HEK293 (cell line): ENCODE measurements around the gene SLC16A4.

Experiments
- GLIS2 ChIP-seq: fragments of 450-650 bp; formaldehyde crosslinking; IDR thresholded peaks from 2 replicates; pipeline ENCODE4 v1.5.1; 2016; ENCODE audit warnings: missing biosample characterization, missing genetic modification characterization
- OVOL3 ChIP-seq: fragments of 450-650 bp; formaldehyde crosslinking; IDR thresholded peaks from 2 replicates; pipeline ENCODE4 v1.5.1; 2016; ENCODE audit warnings: missing biosample characterization, missing genetic modification characterization
- SP7 ChIP-seq: fragments of 450-650 bp; formaldehyde crosslinking; IDR thresholded peaks from 2 replicates; pipeline ENCODE4 v1.5.1; 2016; ENCODE audit warnings: missing biosample characterization, missing genetic modification characterization
- YY1 ChIP-seq: fragments of 450-650 bp; formaldehyde crosslinking; IDR thresholded peaks from 2 replicates; pipeline ENCODE4 v1.5.1; 2018; ENCODE audit warnings: missing biosample characterization, missing genetic modification characterization
- ZBTB7A ChIP-seq: fragments of 450-650 bp; formaldehyde crosslinking; IDR thresholded peaks from 2 replicates; pipeline ENCODE4 v1.5.1; 2016; ENCODE audit warnings: low read depth, missing biosample characterization, missing genetic modification characterization
- ZNF114 ChIP-seq: fragments of 450-650 bp; formaldehyde crosslinking; IDR thresholded peaks from 2 replicates; pipeline ENCODE4 v1.5.0; 2017; ENCODE audit warnings: missing biosample characterization, missing genetic modification characterization
- ZNF121 ChIP-seq: fragments of 450-650 bp; formaldehyde crosslinking; IDR thresholded peaks from 2 replicates; pipeline ENCODE4 v1.5.1; 2016; ENCODE audit warnings: missing biosample characterization, missing genetic modification characterization
- ZNF19 ChIP-seq: fragments of 450-650 bp; formaldehyde crosslinking; IDR thresholded peaks from 2 replicates; pipeline ENCODE4; 2016; ENCODE audit warnings: missing biosample characterization, missing genetic modification characterization, low read depth
- ZNF354C ChIP-seq: fragments of 450-650 bp; formaldehyde crosslinking; IDR thresholded peaks from 2 replicates; pipeline ENCODE4 v1.5.1; 2016; ENCODE audit warnings: missing biosample characterization, missing genetic modification characterization, low read depth, borderline replicate concordance
- ZNF426 ChIP-seq: fragments of 450-650 bp; formaldehyde crosslinking; IDR thresholded peaks from 2 replicates; pipeline ENCODE4 v1.5.1; 2017; ENCODE audit warnings: missing biosample characterization, missing genetic modification characterization, mild to moderate bottlenecking, inconsistent platforms, moderate library complexity
- ZNF501 ChIP-seq: fragments of 450-650 bp; formaldehyde crosslinking; IDR thresholded peaks from 2 replicates; pipeline ENCODE4 v1.5.1; 2016; ENCODE audit warnings: missing biosample characterization, missing genetic modification characterization
- ZNF510 ChIP-seq: fragments of 450-650 bp; formaldehyde crosslinking; IDR thresholded peaks from 2 replicates; pipeline ENCODE4 v1.5.1; 2018; ENCODE audit warnings: mild to moderate bottlenecking, missing genetic modification characterization, missing biosample characterization; ENCODE audit not compliant: insufficient replicate concordance
- ZNF596 ChIP-seq: fragments of 450-650 bp; IDR thresholded peaks from 2 replicates; pipeline ENCODE4 v1.5.0; 2018; ENCODE audit warnings: missing biosample characterization, mild to moderate bottlenecking, missing genetic modification characterization, moderate library complexity
- ZNF629 ChIP-seq: fragments of 450-650 bp; formaldehyde crosslinking; IDR thresholded peaks from 2 replicates; pipeline ENCODE4 v1.5.1; 2017; ENCODE audit warnings: missing biosample characterization, missing genetic modification characterization
- ZNF658 ChIP-seq: fragments of 450-650 bp; formaldehyde crosslinking; IDR thresholded peaks from 2 replicates; pipeline ENCODE4; 2016; ENCODE audit warnings: missing biosample characterization, missing genetic modification characterization
- ZNF843 ChIP-seq: fragments of 450-650 bp; formaldehyde crosslinking; IDR thresholded peaks from 2 replicates; pipeline ENCODE4 v1.5.1; 2016; ENCODE audit warnings: missing biosample characterization, missing genetic modification characterization
- TF ChIP-seq, protein P1 (sequence below): fragments of 450-650 bp; formaldehyde crosslinking; IDR thresholded peaks from 2 replicates; pipeline ENCODE4 v1.5.1; 2016; ENCODE audit warnings: missing biosample characterization, missing genetic modification characterization, borderline replicate concordance
- TF ChIP-seq, protein P2 (sequence below): fragments of 450-650 bp; formaldehyde crosslinking; conservative IDR thresholded peaks from 2 replicates; pipeline ENCODE4 v1.5.1; 2016; ENCODE audit warnings: low read depth, missing biosample characterization, missing genetic modification characterization
- TF ChIP-seq, protein P3 (sequence below): fragments of 450-650 bp; formaldehyde crosslinking; IDR thresholded peaks from 2 replicates; pipeline ENCODE4 v1.5.1; 2016; ENCODE audit warnings: missing biosample characterization, missing genetic modification characterization
- TF ChIP-seq, protein P4 (sequence below): fragments of 450-650 bp; formaldehyde crosslinking; IDR thresholded peaks from 2 replicates; pipeline ENCODE4 v1.5.1; 2016; ENCODE audit warnings: missing biosample characterization, missing genetic modification characterization
- TF ChIP-seq, protein P5 (sequence below): fragments of 450-650 bp; formaldehyde crosslinking; IDR thresholded peaks from 2 replicates; pipeline ENCODE4 v1.5.1; 2017; ENCODE audit warnings: missing biosample characterization, missing genetic modification characterization
- TF ChIP-seq, protein P6 (sequence below): fragments of 450-650 bp; formaldehyde crosslinking; IDR thresholded peaks from 2 replicates; pipeline ENCODE4 v1.5.1; 2016; ENCODE audit warnings: missing biosample characterization, missing genetic modification characterization

Gene SLC16A4

DNA sequence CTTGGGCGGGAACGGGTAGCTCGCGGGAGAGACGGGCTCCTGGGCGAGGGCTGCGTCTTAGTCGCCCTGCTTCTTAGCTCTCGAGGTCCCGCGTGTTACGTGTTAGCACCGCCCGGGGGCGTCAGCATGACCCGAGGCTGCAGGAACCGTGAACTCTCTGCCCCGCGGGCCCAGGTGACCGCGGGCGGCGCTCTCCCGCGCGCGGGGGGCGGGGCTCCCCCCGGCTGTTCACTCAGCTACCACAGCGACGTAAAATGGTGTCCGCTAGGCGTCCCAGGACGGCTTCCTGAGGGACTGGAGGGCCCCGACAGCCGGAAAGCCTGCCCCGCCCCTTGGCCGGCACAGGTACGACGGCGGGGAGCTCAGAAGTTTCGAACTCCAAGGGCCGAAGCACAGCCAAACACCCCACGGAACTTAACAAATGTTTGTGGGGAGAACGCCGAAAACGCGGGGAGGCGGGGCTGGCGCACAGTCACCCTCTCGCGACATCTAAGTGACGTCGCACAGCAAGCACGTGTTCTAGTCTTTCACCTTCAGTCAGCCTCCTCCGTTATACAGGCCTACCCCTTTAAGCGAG is 52.4 kb downstream of the SLC16A4 start (continued):
- TF ChIP-seq, protein P1, sequence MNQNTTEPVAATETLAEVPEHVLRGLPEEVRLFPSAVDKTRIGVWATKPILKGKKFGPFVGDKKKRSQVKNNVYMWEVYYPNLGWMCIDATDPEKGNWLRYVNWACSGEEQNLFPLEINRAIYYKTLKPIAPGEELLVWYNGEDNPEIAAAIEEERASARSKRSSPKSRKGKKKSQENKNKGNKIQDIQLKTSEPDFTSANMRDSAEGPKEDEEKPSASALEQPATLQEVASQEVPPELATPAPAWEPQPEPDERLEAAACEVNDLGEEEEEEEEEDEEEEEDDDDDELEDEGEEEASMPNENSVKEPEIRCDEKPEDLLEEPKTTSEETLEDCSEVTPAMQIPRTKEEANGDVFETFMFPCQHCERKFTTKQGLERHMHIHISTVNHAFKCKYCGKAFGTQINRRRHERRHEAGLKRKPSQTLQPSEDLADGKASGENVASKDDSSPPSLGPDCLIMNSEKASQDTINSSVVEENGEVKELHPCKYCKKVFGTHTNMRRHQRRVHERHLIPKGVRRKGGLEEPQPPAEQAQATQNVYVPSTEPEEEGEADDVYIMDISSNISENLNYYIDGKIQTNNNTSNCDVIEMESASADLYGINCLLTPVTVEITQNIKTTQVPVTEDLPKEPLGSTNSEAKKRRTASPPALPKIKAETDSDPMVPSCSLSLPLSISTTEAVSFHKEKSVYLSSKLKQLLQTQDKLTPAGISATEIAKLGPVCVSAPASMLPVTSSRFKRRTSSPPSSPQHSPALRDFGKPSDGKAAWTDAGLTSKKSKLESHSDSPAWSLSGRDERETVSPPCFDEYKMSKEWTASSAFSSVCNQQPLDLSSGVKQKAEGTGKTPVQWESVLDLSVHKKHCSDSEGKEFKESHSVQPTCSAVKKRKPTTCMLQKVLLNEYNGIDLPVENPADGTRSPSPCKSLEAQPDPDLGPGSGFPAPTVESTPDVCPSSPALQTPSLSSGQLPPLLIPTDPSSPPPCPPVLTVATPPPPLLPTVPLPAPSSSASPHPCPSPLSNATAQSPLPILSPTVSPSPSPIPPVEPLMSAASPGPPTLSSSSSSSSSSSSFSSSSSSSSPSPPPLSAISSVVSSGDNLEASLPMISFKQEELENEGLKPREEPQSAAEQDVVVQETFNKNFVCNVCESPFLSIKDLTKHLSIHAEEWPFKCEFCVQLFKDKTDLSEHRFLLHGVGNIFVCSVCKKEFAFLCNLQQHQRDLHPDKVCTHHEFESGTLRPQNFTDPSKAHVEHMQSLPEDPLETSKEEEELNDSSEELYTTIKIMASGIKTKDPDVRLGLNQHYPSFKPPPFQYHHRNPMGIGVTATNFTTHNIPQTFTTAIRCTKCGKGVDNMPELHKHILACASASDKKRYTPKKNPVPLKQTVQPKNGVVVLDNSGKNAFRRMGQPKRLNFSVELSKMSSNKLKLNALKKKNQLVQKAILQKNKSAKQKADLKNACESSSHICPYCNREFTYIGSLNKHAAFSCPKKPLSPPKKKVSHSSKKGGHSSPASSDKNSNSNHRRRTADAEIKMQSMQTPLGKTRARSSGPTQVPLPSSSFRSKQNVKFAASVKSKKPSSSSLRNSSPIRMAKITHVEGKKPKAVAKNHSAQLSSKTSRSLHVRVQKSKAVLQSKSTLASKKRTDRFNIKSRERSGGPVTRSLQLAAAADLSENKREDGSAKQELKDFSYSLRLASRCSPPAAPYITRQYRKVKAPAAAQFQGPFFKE (tag by site-specific recombination), result no peak
- TF ChIP-seq, protein P2, sequence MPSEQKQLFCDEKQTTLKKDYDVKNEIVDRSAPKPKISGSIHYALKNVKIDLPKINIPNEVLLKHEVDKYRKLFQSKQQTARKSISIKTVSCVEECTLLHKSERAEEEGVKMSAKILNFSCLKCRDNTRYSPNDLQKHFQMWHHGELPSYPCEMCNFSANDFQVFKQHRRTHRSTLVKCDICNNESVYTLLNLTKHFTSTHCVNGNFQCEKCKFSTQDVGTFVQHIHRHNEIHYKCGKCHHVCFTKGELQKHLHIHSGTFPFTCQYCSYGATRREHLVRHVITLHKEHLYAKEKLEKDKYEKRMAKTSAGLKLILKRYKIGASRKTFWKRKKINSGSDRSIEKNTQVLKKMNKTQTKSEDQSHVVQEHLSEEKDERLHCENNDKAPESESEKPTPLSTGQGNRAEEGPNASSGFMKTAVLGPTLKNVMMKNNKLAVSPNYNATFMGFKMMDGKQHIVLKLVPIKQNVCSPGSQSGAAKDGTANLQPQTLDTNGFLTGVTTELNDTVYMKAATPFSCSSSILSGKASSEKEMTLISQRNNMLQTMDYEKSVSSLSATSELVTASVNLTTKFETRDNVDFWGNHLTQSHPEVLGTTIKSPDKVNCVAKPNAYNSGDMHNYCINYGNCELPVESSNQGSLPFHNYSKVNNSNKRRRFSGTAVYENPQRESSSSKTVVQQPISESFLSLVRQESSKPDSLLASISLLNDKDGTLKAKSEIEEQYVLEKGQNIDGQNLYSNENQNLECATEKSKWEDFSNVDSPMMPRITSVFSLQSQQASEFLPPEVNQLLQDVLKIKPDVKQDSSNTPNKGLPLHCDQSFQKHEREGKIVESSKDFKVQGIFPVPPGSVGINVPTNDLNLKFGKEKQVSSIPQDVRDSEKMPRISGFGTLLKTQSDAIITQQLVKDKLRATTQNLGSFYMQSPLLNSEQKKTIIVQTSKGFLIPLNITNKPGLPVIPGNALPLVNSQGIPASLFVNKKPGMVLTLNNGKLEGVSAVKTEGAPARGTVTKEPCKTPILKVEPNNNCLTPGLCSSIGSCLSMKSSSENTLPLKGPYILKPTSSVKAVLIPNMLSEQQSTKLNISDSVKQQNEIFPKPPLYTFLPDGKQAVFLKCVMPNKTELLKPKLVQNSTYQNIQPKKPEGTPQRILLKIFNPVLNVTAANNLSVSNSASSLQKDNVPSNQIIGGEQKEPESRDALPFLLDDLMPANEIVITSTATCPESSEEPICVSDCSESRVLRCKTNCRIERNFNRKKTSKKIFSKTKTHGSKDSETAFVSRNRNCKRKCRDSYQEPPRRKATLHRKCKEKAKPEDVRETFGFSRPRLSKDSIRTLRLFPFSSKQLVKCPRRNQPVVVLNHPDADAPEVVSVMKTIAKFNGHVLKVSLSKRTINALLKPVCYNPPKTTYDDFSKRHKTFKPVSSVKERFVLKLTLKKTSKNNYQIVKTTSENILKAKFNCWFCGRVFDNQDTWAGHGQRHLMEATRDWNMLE (tag by site-specific recombination), result no peak
- TF ChIP-seq, protein P3, sequence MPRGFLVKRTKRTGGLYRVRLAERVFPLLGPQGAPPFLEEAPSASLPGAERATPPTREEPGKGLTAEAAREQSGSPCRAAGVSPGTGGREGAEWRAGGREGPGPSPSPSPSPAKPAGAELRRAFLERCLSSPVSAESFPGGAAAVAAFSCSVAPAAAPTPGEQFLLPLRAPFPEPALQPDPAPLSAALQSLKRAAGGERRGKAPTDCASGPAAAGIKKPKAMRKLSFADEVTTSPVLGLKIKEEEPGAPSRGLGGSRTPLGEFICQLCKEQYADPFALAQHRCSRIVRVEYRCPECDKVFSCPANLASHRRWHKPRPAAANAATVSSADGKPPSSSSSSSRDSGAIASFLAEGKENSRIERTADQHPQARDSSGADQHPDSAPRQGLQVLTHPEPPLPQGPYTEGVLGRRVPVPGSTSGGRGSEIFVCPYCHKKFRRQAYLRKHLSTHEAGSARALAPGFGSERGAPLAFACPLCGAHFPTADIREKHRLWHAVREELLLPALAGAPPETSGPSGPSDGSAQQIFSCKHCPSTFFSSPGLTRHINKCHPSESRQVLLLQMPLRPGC (tag by site-specific recombination), result peak; percentile 72; the same call in 1 of the 2 replicates
- TF ChIP-seq ZNF596 (tag by site-specific recombination) (0 out of 2 replicates have a peak, but pooled peaks have one; percentile 42), ZNF629 (peak; percentile 91), ZNF658 (tag by site-specific recombination) (no peak), ZNF121 (tag by site-specific recombination) (peak; percentile 35; the same call in 1 of the 2 replicates), ZNF19 (tag by site-specific recombination) (no peak), ZNF114 (tag by site-specific recombination) (no peak), YY1 (tag by site-specific recombination) (peak; percentile 78), SP7 (tag by site-specific recombination) (peak; percentile 87), GLIS2 (peak; percentile 96), ZNF843 (peak; percentile 82), ZBTB7A (tag by site-specific recombination) (0 out of 2 replicates have a peak, but pooled peaks have one; percentile 60), ZNF354C (tag by site-specific recombination) (no peak), OVOL3 (tag by site-specific recombination) (no peak; the same call in 1 of the 2 replicates), ZNF510 (peak; percentile 49), ZNF501 (peak; percentile 87), ZNF426 (tag by site-specific recombination) (no peak)
- TF ChIP-seq, protein P4, sequence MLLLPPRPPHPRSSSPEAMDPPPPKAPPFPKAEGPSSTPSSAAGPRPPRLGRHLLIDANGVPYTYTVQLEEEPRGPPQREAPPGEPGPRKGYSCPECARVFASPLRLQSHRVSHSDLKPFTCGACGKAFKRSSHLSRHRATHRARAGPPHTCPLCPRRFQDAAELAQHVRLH, result peak; percentile 44; the same call in 1 of the 2 replicates
- TF ChIP-seq, protein P5, sequence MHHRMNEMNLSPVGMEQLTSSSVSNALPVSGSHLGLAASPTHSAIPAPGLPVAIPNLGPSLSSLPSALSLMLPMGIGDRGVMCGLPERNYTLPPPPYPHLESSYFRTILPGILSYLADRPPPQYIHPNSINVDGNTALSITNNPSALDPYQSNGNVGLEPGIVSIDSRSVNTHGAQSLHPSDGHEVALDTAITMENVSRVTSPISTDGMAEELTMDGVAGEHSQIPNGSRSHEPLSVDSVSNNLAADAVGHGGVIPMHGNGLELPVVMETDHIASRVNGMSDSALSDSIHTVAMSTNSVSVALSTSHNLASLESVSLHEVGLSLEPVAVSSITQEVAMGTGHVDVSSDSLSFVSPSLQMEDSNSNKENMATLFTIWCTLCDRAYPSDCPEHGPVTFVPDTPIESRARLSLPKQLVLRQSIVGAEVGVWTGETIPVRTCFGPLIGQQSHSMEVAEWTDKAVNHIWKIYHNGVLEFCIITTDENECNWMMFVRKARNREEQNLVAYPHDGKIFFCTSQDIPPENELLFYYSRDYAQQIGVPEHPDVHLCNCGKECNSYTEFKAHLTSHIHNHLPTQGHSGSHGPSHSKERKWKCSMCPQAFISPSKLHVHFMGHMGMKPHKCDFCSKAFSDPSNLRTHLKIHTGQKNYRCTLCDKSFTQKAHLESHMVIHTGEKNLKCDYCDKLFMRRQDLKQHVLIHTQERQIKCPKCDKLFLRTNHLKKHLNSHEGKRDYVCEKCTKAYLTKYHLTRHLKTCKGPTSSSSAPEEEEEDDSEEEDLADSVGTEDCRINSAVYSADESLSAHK (tag by site-specific recombination), result peak; percentile 77; the same call in 1 of the 2 replicates
- TF ChIP-seq, protein P6, sequence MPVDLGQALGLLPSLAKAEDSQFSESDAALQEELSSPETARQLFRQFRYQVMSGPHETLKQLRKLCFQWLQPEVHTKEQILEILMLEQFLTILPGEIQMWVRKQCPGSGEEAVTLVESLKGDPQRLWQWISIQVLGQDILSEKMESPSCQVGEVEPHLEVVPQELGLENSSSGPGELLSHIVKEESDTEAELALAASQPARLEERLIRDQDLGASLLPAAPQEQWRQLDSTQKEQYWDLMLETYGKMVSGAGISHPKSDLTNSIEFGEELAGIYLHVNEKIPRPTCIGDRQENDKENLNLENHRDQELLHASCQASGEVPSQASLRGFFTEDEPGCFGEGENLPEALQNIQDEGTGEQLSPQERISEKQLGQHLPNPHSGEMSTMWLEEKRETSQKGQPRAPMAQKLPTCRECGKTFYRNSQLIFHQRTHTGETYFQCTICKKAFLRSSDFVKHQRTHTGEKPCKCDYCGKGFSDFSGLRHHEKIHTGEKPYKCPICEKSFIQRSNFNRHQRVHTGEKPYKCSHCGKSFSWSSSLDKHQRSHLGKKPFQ (tag by site-specific recombination), result peak; percentile 13; the same call in 1 of the 2 replicates
